H1 (cell line): ENCODE data around the gene BZW2. TPM values are rescaled to one million over a fixed set of nuclear protein-coding genes. Genes with fewer than 3 reads are reported as not detected.

Experiments
- CTCF ChIA-PET: fragments of 300-600 bp; sonication (Branson Sonifier 250); formaldehyde crosslinking; loops from one replicate; lab custom pipeline; 2021; ENCODE audit not compliant: partially characterized antibody; lab: Charles Lee
- POLR2A ChIA-PET: fragments of 300-600 bp; sonication (Branson Sonifier 250); formaldehyde crosslinking; loops from one replicate; lab custom pipeline; 2021; ENCODE audit warnings: inconsistent platforms; ENCODE audit not compliant: partially characterized antibody; lab: Charles Lee
- DNase-seq, 2 experiments: peaks; one replicate each; pipeline versions ENCODE4 v3.0.0 to v3.0.0-alpha.2; 2010 to 2022; ENCODE audit warnings: low spot score in 2 of 2, low read depth in 1 of 2, mixed read lengths in 1 of 2
- FAIRE-seq: peaks from 2 replicates; lab custom pipeline; 2011; peaks lifted over from hg19 to GRCh38; lab: Jason Lieb, UNC
- H2AFZ ChIP-seq: 2 replicates; pipeline ENCODE4 v1.8.1; 2012; ENCODE audit warnings: low read length, inconsistent platforms
- H2AK5ac ChIP-seq: 2 replicates; pipeline ENCODE4 v1.6.1; 2013; ENCODE audit warnings: low read depth, low read length
- H2BK120ac ChIP-seq: replicated peaks from 2 replicates; pipeline ENCODE3; 2013; ENCODE audit warnings: low read depth, low read length, inconsistent platforms
- H2BK12ac ChIP-seq: 2 replicates; pipeline ENCODE4 v1.6.1; 2013; ENCODE audit warnings: low read depth, low read length
- H2BK15ac ChIP-seq: 2 replicates; pipeline ENCODE4 v1.6.1; 2013; ENCODE audit warnings: low read length
- H2BK20ac ChIP-seq: 2 replicates; pipeline ENCODE4 v1.6.1; 2013; ENCODE audit warnings: low read length
- H2BK5ac ChIP-seq: 2 replicates; pipeline ENCODE4 v1.6.1; 2013; ENCODE audit warnings: low read depth, low read length
- H3K14ac ChIP-seq: 2 replicates; pipeline ENCODE4 v1.6.1; 2013; ENCODE audit warnings: inconsistent platforms; ENCODE audit not compliant: insufficient read length
- H3K18ac ChIP-seq: 2 replicates; pipeline ENCODE4 v1.6.1; 2013; ENCODE audit warnings: low read length; ENCODE audit errors: extremely low read depth
- H3K23ac ChIP-seq: 2 replicates; pipeline ENCODE4 v1.6.1; 2013; ENCODE audit warnings: inconsistent platforms; ENCODE audit not compliant: insufficient read length
- H3K23me2 ChIP-seq: 2 replicates; pipeline ENCODE4 v1.6.1; 2013; ENCODE audit warnings: low read depth, low read length
- H3K27ac ChIP-seq: 2 replicates; pipeline ENCODE4 v1.6.1; 2011; ENCODE audit warnings: low read depth, low read length, inconsistent platforms
- H3K27me3 ChIP-seq, 4 experiments: replicated peaks in 1 of 4; 1 replicate in 1 of 4; 2 replicates in 3 of 4; pipeline versions ENCODE4 v1.6.1 to v1.8.1; 2011 to 2013; ENCODE audit warnings: low read length in 3 of 4, mild to moderate bottlenecking in 3 of 4, inconsistent platforms in 2 of 4, mixed read lengths in 2 of 4, moderate library complexity in 1 of 4; ENCODE audit not compliant: control insufficient read depth in 3 of 4, insufficient read depth in 3 of 4; ENCODE audit errors: extremely low read depth in 1 of 4
- H3K36me3 ChIP-seq, 4 experiments: 2 replicates each; pipeline versions ENCODE4 v1.6.1 to v1.8.1; 2011 to 2013; ENCODE audit warnings: mild to moderate bottlenecking in 4 of 4, low read length in 3 of 4, moderate library complexity in 2 of 4, control low read depth in 1 of 4, inconsistent platforms in 1 of 4; ENCODE audit not compliant: insufficient read depth in 4 of 4, control insufficient read depth in 2 of 4
- H3K4ac ChIP-seq: replicated peaks from 2 replicates; pipeline ENCODE3; 2013; ENCODE audit warnings: low read length, low read depth, mixed read lengths, inconsistent platforms; ENCODE audit not compliant: insufficient read length
- H3K4me1 ChIP-seq, 4 experiments: replicated peaks in 1 of 4; 1 replicate in 1 of 4; 2 replicates in 3 of 4; pipeline versions ENCODE4 v1.6.1 to v1.8.1; 2011 to 2013; ENCODE audit warnings: low read length in 3 of 4, inconsistent platforms in 2 of 4, mixed read lengths in 1 of 4; ENCODE audit not compliant: insufficient read depth in 4 of 4, control insufficient read depth in 3 of 4
- H3K4me2 ChIP-seq, 2 experiments: 2 replicates each; pipeline versions ENCODE4 v1.6.1 to v1.8.1; 2011 to 2013; ENCODE audit warnings: low read depth in 2 of 2, low read length in 2 of 2, control low read depth in 1 of 2, inconsistent platforms in 1 of 2, mild to moderate bottlenecking in 1 of 2; ENCODE audit not compliant: insufficient read depth in 1 of 2
- H3K4me3 ChIP-seq, 4 experiments: fragments of 200-600, 300-600 bp in 1 of 4; sonication (generic), shearing (Covaris generic), sonication (Bioruptor Twin) in 1 of 4; 2 replicates each; pipeline versions ENCODE4 v1.5.1 to v1.8.1; 2011 to 2016; ENCODE audit warnings: low read length in 4 of 4, low read depth in 3 of 4, control low read depth in 2 of 4, inconsistent platforms in 2 of 4, mild to moderate bottlenecking in 2 of 4, mixed read lengths in 1 of 4, moderate library complexity in 1 of 4; ENCODE audit not compliant: insufficient read depth in 2 of 4; ENCODE audit errors: extremely low read depth in 1 of 4
- H3K56ac ChIP-seq: replicated peaks from 2 replicates; pipeline ENCODE3; 2013; ENCODE audit warnings: low read depth, mild to moderate bottlenecking, mixed read lengths, low read length, inconsistent platforms; ENCODE audit not compliant: insufficient read length
- H3K79me1 ChIP-seq: 2 replicates; pipeline ENCODE4 v1.6.1; 2013; ENCODE audit warnings: low read depth, low read length, control low read depth
- H3K79me2 ChIP-seq, 2 experiments: 2 replicates each; pipeline versions ENCODE4 v1.6.1 to v1.8.1; 2012 to 2013; ENCODE audit warnings: low read length in 2 of 2, mild to moderate bottlenecking in 2 of 2, inconsistent platforms in 1 of 2; ENCODE audit not compliant: insufficient read depth in 2 of 2, control insufficient read depth in 1 of 2
- H3K9ac ChIP-seq, 4 experiments: replicated peaks in 1 of 4; 1 replicate in 1 of 4; 2 replicates in 3 of 4; pipeline versions ENCODE4 v1.6.1 to v1.8.1; 2011 to 2013; ENCODE audit warnings: low read depth in 3 of 4, low read length in 3 of 4, control low read depth in 2 of 4, mild to moderate bottlenecking in 2 of 4, moderate library complexity in 2 of 4, inconsistent platforms in 1 of 4; ENCODE audit errors: extremely low read depth in 1 of 4
- H3K9me3 ChIP-seq, 2 experiments: 2 replicates each; pipeline versions ENCODE4 v1.6.1 to v1.8.1; 2012 to 2013; ENCODE audit warnings: mild to moderate bottlenecking in 2 of 2, moderate library complexity in 2 of 2, control low read depth in 1 of 2, inconsistent platforms in 1 of 2, low read depth in 1 of 2, low read length in 1 of 2, mixed read lengths in 1 of 2; ENCODE audit not compliant: insufficient read depth in 2 of 2
- H4K20me1 ChIP-seq, 2 experiments: replicated peaks in 1 of 2; 2 replicates each; pipeline versions ENCODE3 to v1.8.1; 2011 to 2013; ENCODE audit warnings: inconsistent platforms in 2 of 2, low read length in 2 of 2, mild to moderate bottlenecking in 1 of 2; ENCODE audit not compliant: insufficient read depth in 2 of 2, control insufficient read depth in 1 of 2
- H4K5ac ChIP-seq: 2 replicates; pipeline ENCODE4 v1.6.1; 2013; ENCODE audit warnings: low read length, low read depth, mixed read lengths, inconsistent platforms; ENCODE audit not compliant: insufficient read length
- H4K8ac ChIP-seq: 2 replicates; pipeline ENCODE4 v1.8.0; 2013; ENCODE audit warnings: mild to moderate bottlenecking, moderate library complexity, low read length, inconsistent platforms; ENCODE audit not compliant: insufficient read depth; ENCODE audit errors: extremely low read depth
- H4K91ac ChIP-seq: replicated peaks from 2 replicates; pipeline ENCODE3; 2013; ENCODE audit warnings: low read length, mixed read lengths, inconsistent platforms; ENCODE audit not compliant: insufficient read length
- ASH2L ChIP-seq: fragments of 200-600, 300-600 bp; sonication (generic); IDR thresholded peaks from one replicate; pipeline ENCODE4 v1.7.1; 2017; ENCODE audit warnings: low read length
- EGR1 ChIP-seq: IDR thresholded peaks from 2 replicates; pipeline ENCODE4 v1.6.1; 2011; ENCODE audit warnings: low read depth, low read length, borderline replicate concordance
- GABPA ChIP-seq: IDR thresholded peaks from 2 replicates; pipeline ENCODE4 v1.6.1; 2011; ENCODE audit warnings: mild to moderate bottlenecking, low read length, moderate library complexity, borderline replicate concordance; ENCODE audit not compliant: insufficient read depth
- HDAC6 ChIP-seq: IDR thresholded peaks from one replicate; pipeline ENCODE4 v1.7.1; 2012; ENCODE audit warnings: low read depth, mild to moderate bottlenecking, inconsistent platforms, low read length, moderate library complexity
- JUN ChIP-seq: IDR thresholded peaks from 2 replicates; pipeline ENCODE4 v1.6.1; 2011; ENCODE audit warnings: low read depth, mild to moderate bottlenecking, improper control_type of control experiment, low read length
- JUND ChIP-seq: IDR thresholded peaks from 2 replicates; pipeline ENCODE4 v1.6.1; 2011; ENCODE audit warnings: mild to moderate bottlenecking, improper control_type of control experiment, low read length
- KDM5A ChIP-seq: fragments of 200-600 bp; IDR thresholded peaks from 2 replicates; pipeline ENCODE4 v1.7.1; 2012; ENCODE audit warnings: mild to moderate bottlenecking, low read length, inconsistent platforms, mixed read lengths
- POLR2A ChIP-seq, 2 experiments: IDR thresholded peaks; 1 replicate in 1 of 2; 2 replicates in 1 of 2; pipeline ENCODE4 v1.6.1; 2011; ENCODE audit warnings: low read depth in 2 of 2, low read length in 2 of 2, mild to moderate bottlenecking in 2 of 2; ENCODE audit errors: control extremely low read depth in 1 of 2
- SAP30 ChIP-seq: fragments of 300-600 bp; sonication (generic); IDR thresholded peaks from 2 replicates; pipeline ENCODE4 v1.7.1; 2012; ENCODE audit warnings: low read length, moderate library complexity, mild to moderate bottlenecking, inconsistent platforms; ENCODE audit not compliant: insufficient read depth, insufficient replicate concordance
- SIX5 ChIP-seq: IDR thresholded peaks from 2 replicates; pipeline ENCODE4 v1.6.1; 2011; ENCODE audit warnings: mild to moderate bottlenecking, low read depth, low read length
- SP1 ChIP-seq: IDR thresholded peaks from 2 replicates; pipeline ENCODE4 v1.6.1; 2011; ENCODE audit warnings: low read depth, low read length
- TAF1 ChIP-seq: IDR thresholded peaks from 2 replicates; pipeline ENCODE4 v1.6.1; 2011; ENCODE audit warnings: mild to moderate bottlenecking, low read depth, low read length
- WGBS, 2 experiments: shearing (Covaris generic) in 1 of 2; methylation state at CpG; one replicate each; pipeline versions ENCODE4 v1.1.6 to v1.1.7; 2013 to 2015; ENCODE audit warnings: low lambda C conversion rate in 2 of 2, mixed read lengths in 2 of 2, inconsistent platforms in 1 of 2, low coverage in 1 of 2, missing lambda C conversion rate in 1 of 2; ENCODE audit not compliant: insufficient replicate concordance in 2 of 2, insufficient coverage in 1 of 2, insufficient read length in 1 of 2; ENCODE audit errors: extremely low coverage in 1 of 2, missing lambda C conversion rate in 1 of 2; 5-methylcytosine and 5-hydroxymethylcytosine counted together
- polyA plus RNA-seq, 7 experiments: library from polyadenylated mRNA; depleted of rRNA in 3 of 7; stranded (reverse) in 5 of 7; unstranded in 2 of 7; fragments of >200 nt in 5 of 7; fragments of 200-250 nt in 2 of 7; gene quantifications; 1 replicate in 5 of 7; 2 replicates in 1 of 7; 4 replicates in 1 of 7; pipeline versions ENCODE4 v1.2.1 to v1.2.3, GENCODE V29; 2011 to 2013; ENCODE audit warnings: missing spikeins in 2 of 7, mixed read lengths in 2 of 7
- total RNA-seq: library from RNA; stranded (reverse); fragmentation: NEBNext Ultra II Directional; extraction: Animal tissue kit (Norgen Biotek cat#: 25700); gene quantifications from 2 replicates; pipeline ENCODE4 v1.2.1, GENCODE V29; 2021

The BZW2 gene
- total and polyA plus RNA-seq, 2 of the 8 experiments (the other 6 are each of a cell fraction or from before 2014, with no cell fraction given): 32.3 to 103 TPM

- Histone ChIP-seq H3K4me1 (no peaks in the 10 kb centered on the region), H3K18ac (no peak overlapping the region), H4K20me1 (no peaks in the 10 kb centered on the region), H3K36me3 (no peaks in the 10 kb centered on the region; a peak in 1 of 8 replicates), H2BK12ac (no peak overlapping the region), H3K4me2 (no peak overlapping the region), H3K79me1 (no peaks in the 10 kb centered on the region), H2BK20ac (no peak overlapping the region), H2BK5ac (no peak overlapping the region), H3K27me3 (no peaks in the 10 kb centered on the region), H3K9ac (no peak overlapping the region), H3K56ac (no peak overlapping the region), H4K5ac (no peak overlapping the region), H3K14ac (no peak overlapping the region), H2AK5ac (no peak overlapping the region), H3K23me2 (no peaks in the 10 kb centered on the region), H4K91ac (no peak overlapping the region), H2AFZ (no peak overlapping the region), H3K4me3 (no peak overlapping the region), H3K9me3 (no peaks in the 10 kb centered on the region), H3K4ac (no peak overlapping the region), H3K79me2 (no peaks in the 10 kb centered on the region), H2BK15ac (no peak overlapping the region), H4K8ac (no peak overlapping the region), H3K27ac (no peak overlapping the region), H2BK120ac (no peak overlapping the region), H3K23ac (no peak overlapping the region)
- WGBS, 2 experiments: 92% methylated on average over 1 of the region's 1 CpG; no CpG with 5 or more reads in 1 of the 2 experiments
- no peak for DNase-seq
- ChIA-PET CTCF (interaction anchor here (0.6 kb wide), 1 partner anchor 27 kb away, joined by 3 read pairs; no protein-coding TSS in a partner anchor), POLR2A (no interaction called here)
- FAIRE-seq: no peak
- no peak for TF ChIP-seq SAP30
- TF ChIP-seq JUND: no peak
- no peak for TF ChIP-seq GABPA
- TF ChIP-seq TAF1: no peak
- TF ChIP-seq SP1: no peak
- no peak for TF ChIP-seq KDM5A
- no peak for TF ChIP-seq ASH2L
- TF ChIP-seq SIX5: no peak
- TF ChIP-seq JUN: no peak
- TF ChIP-seq EGR1: no peak
- no peak for TF ChIP-seq HDAC6
- TF ChIP-seq POLR2A (IDR thresholded peaks at IDR 0.05; ENCODE audit: control extremely low read depth in 1 of 2, low read depth in 2 of 2, low read length in 2 of 2): no peak
Measured at GRCh38 chr7:16724344-16724743, 78.4 kb downstream of the BZW2 start.
